ENCODE measurements around the gene C1orf232. TPM values are rescaled to one million over a fixed set of nuclear protein-coding genes. Genes with fewer than 3 reads are reported as not detected.

C1orf232 gene
- total and polyA plus RNA-seq, 9 of the 15 experiments (the other 6 are each of a cell fraction or from before 2014, with no cell fraction given) = not detected

DNA sequence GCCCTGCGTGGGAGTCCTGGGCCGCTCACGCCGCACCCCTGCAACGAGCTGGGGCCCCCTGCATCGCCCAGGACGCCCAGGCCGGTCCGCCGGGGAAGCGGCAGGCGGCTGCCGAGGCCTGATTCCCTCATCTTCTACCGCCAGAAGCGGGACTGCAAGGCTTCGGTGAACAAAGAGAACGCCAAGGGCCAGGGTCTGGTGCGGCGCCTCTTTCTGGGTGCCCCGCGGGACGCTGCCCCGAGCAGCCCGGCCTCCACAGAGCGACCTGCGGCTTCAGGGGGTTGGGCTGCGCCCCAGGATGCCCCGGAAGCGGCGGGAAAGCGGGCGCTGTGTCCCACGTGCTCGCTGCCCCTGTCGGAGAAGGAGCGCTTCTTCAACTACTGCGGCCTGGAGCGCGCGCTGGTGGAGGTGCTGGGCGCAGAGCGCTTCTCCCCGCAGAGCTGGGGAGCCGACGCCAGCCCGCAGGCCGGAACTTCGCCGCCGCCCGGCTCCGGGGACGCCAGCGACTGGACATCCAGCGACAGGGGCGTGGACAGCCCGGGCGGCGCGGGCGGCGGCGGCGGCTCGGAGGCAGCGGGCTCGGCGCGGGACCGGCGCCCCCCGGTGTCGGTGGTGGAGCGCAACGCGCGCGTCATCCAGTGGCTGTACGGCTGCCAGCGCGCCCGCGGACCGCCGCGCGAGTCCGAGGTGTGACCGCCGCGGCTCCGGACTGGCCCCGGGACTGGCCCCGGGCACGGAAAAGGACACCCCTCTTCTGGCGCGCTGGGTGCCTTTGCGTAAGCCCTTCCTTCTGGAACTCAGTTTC, 7.1 kb downstream of the C1orf232 start (continued):
- TF ChIP-seq ZNF780A (CRISPR knock-in tag; IDR thresholded peaks at IDR 0.05) (no peak), ZNF232 (CRISPR knock-in tag; IDR thresholded peaks at IDR 0.05) (peak; percentile 84; the same call in 1 of the 2 replicates), HNRNPL (IDR thresholded peaks at IDR 0.05; ENCODE audit: low read depth, low read length) (peak; percentile 94), JUN (IDR thresholded peaks at IDR 0.05; ENCODE audit: borderline replicate concordance, low read depth, low read length) (peak; percentile 27; the same call in 1 of the 2 replicates), JUN (CRISPR knock-in tag; IDR thresholded peaks at IDR 0.05; ENCODE audit: borderline replicate concordance) (peak; percentile 72; the same call in 1 of the 2 replicates), NCOA4 (IDR thresholded peaks at IDR 0.05; ENCODE audit: partially characterized antibody) (no peak), SPI1 (IDR thresholded peaks at IDR 0.05; ENCODE audit: borderline replicate concordance, low read depth, low read length) (no peak), ZNF12 (CRISPR knock-in tag; IDR thresholded peaks at IDR 0.05) (peak; percentile 74; the same call in 1 of the 2 replicates), ZC3H4 (CRISPR knock-in tag; IDR thresholded peaks at IDR 0.05; ENCODE audit: borderline replicate concordance) (no peak), ASH1L (IDR thresholded peaks at IDR 0.05; ENCODE audit: borderline replicate concordance, low read depth, partially characterized antibody) (no peak), SREBF1 (IDR thresholded peaks at IDR 0.05; ENCODE audit: borderline replicate concordance, low read depth, low read length) (no peak), ZFP1 (CRISPR knock-in tag; IDR thresholded peaks at IDR 0.05) (no peak), RUNX1 (IDR thresholded peaks at IDR 0.05; ENCODE audit: low read depth) (no peak)
- TF ChIP-seq, protein P1, sequence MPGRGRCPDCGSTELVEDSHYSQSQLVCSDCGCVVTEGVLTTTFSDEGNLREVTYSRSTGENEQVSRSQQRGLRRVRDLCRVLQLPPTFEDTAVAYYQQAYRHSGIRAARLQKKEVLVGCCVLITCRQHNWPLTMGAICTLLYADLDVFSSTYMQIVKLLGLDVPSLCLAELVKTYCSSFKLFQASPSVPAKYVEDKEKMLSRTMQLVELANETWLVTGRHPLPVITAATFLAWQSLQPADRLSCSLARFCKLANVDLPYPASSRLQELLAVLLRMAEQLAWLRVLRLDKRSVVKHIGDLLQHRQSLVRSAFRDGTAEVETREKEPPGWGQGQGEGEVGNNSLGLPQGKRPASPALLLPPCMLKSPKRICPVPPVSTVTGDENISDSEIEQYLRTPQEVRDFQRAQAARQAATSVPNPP (IDR thresholded peaks at IDR 0.05; ENCODE audit: borderline replicate concordance, insufficient read depth, insufficient read length) = no peak
- TF ChIP-seq, protein P2, sequence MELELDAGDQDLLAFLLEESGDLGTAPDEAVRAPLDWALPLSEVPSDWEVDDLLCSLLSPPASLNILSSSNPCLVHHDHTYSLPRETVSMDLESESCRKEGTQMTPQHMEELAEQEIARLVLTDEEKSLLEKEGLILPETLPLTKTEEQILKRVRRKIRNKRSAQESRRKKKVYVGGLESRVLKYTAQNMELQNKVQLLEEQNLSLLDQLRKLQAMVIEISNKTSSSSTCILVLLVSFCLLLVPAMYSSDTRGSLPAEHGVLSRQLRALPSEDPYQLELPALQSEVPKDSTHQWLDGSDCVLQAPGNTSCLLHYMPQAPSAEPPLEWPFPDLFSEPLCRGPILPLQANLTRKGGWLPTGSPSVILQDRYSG (tag; conservative IDR thresholded peaks at IDR 0.05; ENCODE audit: low read depth) = no peak; the same call in 1 of the 2 replicates
- TF ChIP-seq, protein P3, sequence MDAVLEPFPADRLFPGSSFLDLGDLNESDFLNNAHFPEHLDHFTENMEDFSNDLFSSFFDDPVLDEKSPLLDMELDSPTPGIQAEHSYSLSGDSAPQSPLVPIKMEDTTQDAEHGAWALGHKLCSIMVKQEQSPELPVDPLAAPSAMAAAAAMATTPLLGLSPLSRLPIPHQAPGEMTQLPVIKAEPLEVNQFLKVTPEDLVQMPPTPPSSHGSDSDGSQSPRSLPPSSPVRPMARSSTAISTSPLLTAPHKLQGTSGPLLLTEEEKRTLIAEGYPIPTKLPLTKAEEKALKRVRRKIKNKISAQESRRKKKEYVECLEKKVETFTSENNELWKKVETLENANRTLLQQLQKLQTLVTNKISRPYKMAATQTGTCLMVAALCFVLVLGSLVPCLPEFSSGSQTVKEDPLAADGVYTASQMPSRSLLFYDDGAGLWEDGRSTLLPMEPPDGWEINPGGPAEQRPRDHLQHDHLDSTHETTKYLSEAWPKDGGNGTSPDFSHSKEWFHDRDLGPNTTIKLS (IDR thresholded peaks at IDR 0.05; ENCODE audit: borderline replicate concordance, low read depth) = peak; percentile 73; the same call in 1 of the 2 replicates
- TF ChIP-seq, protein P4, sequence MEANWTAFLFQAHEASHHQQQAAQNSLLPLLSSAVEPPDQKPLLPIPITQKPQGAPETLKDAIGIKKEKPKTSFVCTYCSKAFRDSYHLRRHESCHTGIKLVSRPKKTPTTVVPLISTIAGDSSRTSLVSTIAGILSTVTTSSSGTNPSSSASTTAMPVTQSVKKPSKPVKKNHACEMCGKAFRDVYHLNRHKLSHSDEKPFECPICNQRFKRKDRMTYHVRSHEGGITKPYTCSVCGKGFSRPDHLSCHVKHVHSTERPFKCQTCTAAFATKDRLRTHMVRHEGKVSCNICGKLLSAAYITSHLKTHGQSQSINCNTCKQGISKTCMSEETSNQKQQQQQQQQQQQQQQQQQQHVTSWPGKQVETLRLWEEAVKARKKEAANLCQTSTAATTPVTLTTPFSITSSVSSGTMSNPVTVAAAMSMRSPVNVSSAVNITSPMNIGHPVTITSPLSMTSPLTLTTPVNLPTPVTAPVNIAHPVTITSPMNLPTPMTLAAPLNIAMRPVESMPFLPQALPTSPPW (CRISPR knock-in tag; IDR thresholded peaks at IDR 0.05) = peak; percentile 54
- TF ChIP-seq, protein P5, sequence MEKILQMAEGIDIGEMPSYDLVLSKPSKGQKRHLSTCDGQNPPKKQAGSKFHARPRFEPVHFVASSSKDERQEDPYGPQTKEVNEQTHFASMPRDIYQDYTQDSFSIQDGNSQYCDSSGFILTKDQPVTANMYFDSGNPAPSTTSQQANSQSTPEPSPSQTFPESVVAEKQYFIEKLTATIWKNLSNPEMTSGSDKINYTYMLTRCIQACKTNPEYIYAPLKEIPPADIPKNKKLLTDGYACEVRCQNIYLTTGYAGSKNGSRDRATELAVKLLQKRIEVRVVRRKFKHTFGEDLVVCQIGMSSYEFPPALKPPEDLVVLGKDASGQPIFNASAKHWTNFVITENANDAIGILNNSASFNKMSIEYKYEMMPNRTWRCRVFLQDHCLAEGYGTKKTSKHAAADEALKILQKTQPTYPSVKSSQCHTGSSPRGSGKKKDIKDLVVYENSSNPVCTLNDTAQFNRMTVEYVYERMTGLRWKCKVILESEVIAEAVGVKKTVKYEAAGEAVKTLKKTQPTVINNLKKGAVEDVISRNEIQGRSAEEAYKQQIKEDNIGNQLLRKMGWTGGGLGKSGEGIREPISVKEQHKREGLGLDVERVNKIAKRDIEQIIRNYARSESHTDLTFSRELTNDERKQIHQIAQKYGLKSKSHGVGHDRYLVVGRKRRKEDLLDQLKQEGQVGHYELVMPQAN (IDR thresholded peaks at IDR 0.05; ENCODE audit: borderline replicate concordance) = peak; percentile 46; the same call in 1 of the 2 replicates
- TF ChIP-seq, protein P6, sequence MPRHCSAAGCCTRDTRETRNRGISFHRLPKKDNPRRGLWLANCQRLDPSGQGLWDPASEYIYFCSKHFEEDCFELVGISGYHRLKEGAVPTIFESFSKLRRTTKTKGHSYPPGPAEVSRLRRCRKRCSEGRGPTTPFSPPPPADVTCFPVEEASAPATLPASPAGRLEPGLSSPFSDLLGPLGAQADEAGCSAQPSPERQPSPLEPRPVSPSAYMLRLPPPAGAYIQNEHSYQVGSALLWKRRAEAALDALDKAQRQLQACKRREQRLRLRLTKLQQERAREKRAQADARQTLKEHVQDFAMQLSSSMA (CRISPR knock-in tag; IDR thresholded peaks at IDR 0.05) = no peak
